Small intestine (tissue), 7 donors: ENCODE results near the gene MRPS6. TPM values are rescaled to one million over a fixed set of nuclear protein-coding genes. Genes with fewer than 3 reads are reported as not detected.

Experiments used
- DNase-seq, 2 donors: peaks; one replicate each; pipeline versions ENCODE4 v3.0.0 to v3.0.0-alpha.2; 2013
- FAIRE-seq: peaks from 2 replicates; lab custom pipeline; 2012; peaks lifted over from hg19 to GRCh38; lab: Jason Lieb, UNC
- H3K27ac ChIP-seq, 3 donors: one replicate each; pipeline ENCODE4 v1.5.1; 2013; ENCODE audit warnings: low read length in 2 of 3, mild to moderate bottlenecking in 2 of 3, control low read depth in 1 of 3, inconsistent platforms in 1 of 3, low read depth in 1 of 3, moderate library complexity in 1 of 3
- H3K27me3 ChIP-seq, 3 donors: one replicate each; pipeline ENCODE4 v1.6.1; 2013; ENCODE audit warnings: low read length in 3 of 3, inconsistent platforms in 1 of 3; ENCODE audit not compliant: control insufficient read depth in 3 of 3, insufficient read depth in 3 of 3
- H3K36me3 ChIP-seq, 3 donors: one replicate each; pipeline ENCODE4 v1.6.1; 2013; ENCODE audit warnings: low read length in 3 of 3, inconsistent platforms in 1 of 3, low read depth in 1 of 3, mild to moderate bottlenecking in 1 of 3, moderate library complexity in 1 of 3; ENCODE audit not compliant: control insufficient read depth in 3 of 3, insufficient read depth in 2 of 3
- H3K4me1 ChIP-seq, 3 donors: one replicate each; pipeline ENCODE4 v1.6.1; 2013; ENCODE audit warnings: low read length in 2 of 3, inconsistent platforms in 1 of 3, low read depth in 1 of 3, mild to moderate bottlenecking in 1 of 3, moderate library complexity in 1 of 3; ENCODE audit not compliant: control insufficient read depth in 3 of 3, insufficient read depth in 2 of 3
- H3K4me3 ChIP-seq, 3 donors: one replicate each; pipeline ENCODE4 v1.5.1; 2013; ENCODE audit warnings: low read length in 3 of 3, control low read depth in 1 of 3, inconsistent platforms in 1 of 3, low read depth in 1 of 3, mild to moderate bottlenecking in 1 of 3, moderate library complexity in 1 of 3
- H3K9me3 ChIP-seq, 2 donors: one replicate each; pipeline ENCODE4 v1.6.1; 2013; ENCODE audit warnings: low read depth in 1 of 2, low read length in 1 of 2; ENCODE audit not compliant: control insufficient read depth in 2 of 2, insufficient read depth in 1 of 2
- WGBS, 3 donors: extraction: QIAGEN DNeasy Blood & Tissue Kit; methylation state at CpG; one replicate each; pipeline ENCODE4 v1.1.7; 2013; 5-methylcytosine and 5-hydroxymethylcytosine counted together
- polyA plus RNA-seq, 4 donors: library from polyadenylated mRNA; stranded (reverse) in 3 of 4; unstranded in 1 of 4; fragments of 200-250 nt in 3 of 4; fragments of 120-200 nt in 1 of 4; gene quantifications; one replicate each; pipeline versions ENCODE4 v1.2.1 to v1.2.3, GENCODE V29; 2013
- donor health status: healthy with polysubstance abuse.
- donor health status: control.
- donor health status: control.
- donor health status: Bipolar disorder and iron deficiency.
- donor health status: healthy.

Gene MRPS6
- polyA plus RNA-seq, 4 donors, result 47.0 to 118 (median 58.8) TPM

GRCh38 chr21:34170886-34171285 is 97.5 kb downstream of the MRPS6 start:
- no peak for FAIRE-seq
- peaks cover 7 to 64% of the 10 kb centered on the region in 2 donors for H3K9me3 ChIP-seq

GRCh38 chr21:34174470-34174869 is 101.1 kb downstream of the MRPS6 start:
- no peaks in the 10 kb centered on the region for H3K36me3 ChIP-seq
- no peak overlapping the region for H3K4me3 ChIP-seq
- H3K27ac ChIP-seq, result no peak overlapping the region
- peaks cover 0 to 31% of the 10 kb centered on the region in 2 donors for H3K9me3 ChIP-seq
- FAIRE-seq (peak; percentile 23), DNase-seq (no peak)
- no peaks in the 10 kb centered on the region for H3K4me1 ChIP-seq
- no peaks in the 10 kb centered on the region for H3K27me3 ChIP-seq

More at GRCh38 chr21:34170886-34171285, 97.5 kb downstream of the MRPS6 start:
- no peak overlapping the region for H3K27ac ChIP-seq
- no peak for DNase-seq
- no peaks in the 10 kb centered on the region for H3K27me3 ChIP-seq
- H3K4me3 ChIP-seq, result no peak overlapping the region
- WGBS, 3 donors, result 87 to 93% (median 92%) methylated on average over 2 of the region's 2 CpGs
- no peaks in the 10 kb centered on the region for H3K4me1 ChIP-seq
- peaks cover 0 to 13% (median 0%) of the 10 kb centered on the region in 3 donors for H3K36me3 ChIP-seq

DNA sequence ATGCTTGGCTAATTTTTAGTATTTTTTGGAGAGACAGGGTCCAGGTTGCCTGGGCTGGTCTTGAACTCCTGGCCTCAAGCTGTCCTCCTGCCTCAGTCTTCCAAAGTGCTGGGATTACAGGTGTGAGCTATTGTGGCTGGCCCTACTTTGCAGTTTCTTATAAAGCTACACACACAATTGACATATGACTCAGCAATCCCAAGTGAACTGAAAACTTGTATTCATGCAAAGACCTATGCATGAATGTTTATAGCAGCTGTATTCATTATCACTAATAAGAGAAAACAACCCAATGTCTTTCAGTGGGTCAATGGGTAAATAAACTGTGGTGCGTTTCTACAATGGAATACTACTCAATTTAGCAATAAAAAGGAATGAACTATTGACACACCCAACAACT is 103.1 kb downstream of the MRPS6 start:
- Histone ChIP-seq H3K36me3 (no peaks in the 10 kb centered on the region), H3K27ac (no peak overlapping the region), H3K4me1 (peaks cover 0 to 6% (median 0%) of the 10 kb centered on the region in 3 donors), H3K9me3 (peaks cover 0 to 18% of the 10 kb centered on the region in 2 donors), H3K4me3 (no peak overlapping the region), H3K27me3 (no peaks in the 10 kb centered on the region)
- 43 to 65% (median 64%) methylated on average over 1 of the region's 1 CpG for WGBS, 3 donors
- DNase-seq (no peak), FAIRE-seq (no peak)

- Histone ChIP-seq H3K4me1 (peaks cover 0 to 15% (median 0%) of the 10 kb centered on the region in 3 donors), H3K27me3 (no peaks in the 10 kb centered on the region), H3K4me3 (no peak overlapping the region), H3K27ac (no peak overlapping the region), H3K36me3 (no peaks in the 10 kb centered on the region), H3K9me3 (peaks cover 0 to 5% of the 10 kb centered on the region in 2 donors)
- WGBS, 3 donors, result 77 to 85% (median 80%) methylated on average over 7 of the region's 7 CpGs
- FAIRE-seq (no peak), DNase-seq (no peak)
Measured at GRCh38 chr21:34177919-34178567, 104.7 kb downstream of the MRPS6 start.

GRCh38 chr21:34179204-34179935 is 106.0 kb downstream of the MRPS6 start:
- H3K27me3 ChIP-seq, result no peaks in the 10 kb centered on the region
- FAIRE-seq, result no peak

DNA sequence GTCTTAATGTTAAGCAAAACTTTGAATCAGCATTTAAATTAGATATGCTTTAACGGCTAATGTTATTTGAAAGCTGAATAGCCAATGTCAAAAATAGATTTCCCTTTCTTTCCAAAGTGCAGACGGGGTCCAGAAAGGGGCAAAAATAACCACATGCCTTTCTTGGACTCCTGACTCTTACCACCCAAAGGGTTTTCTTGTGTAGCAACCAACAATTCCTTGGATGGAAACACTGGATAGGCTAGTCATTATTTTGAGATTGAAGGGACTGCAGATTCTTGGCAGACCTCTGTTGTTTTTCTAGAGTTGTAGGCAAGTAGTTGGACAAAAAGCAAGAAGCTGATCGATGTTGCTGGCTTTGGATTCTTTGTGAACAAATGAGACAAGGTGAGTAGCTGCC is 107.0 kb downstream of the MRPS6 start:
- Histone ChIP-seq H3K4me1 (peaks cover 0 to 36% (median 0%) of the 10 kb centered on the region in 3 donors), H3K36me3 (no peaks in the 10 kb centered on the region), H3K4me3 (no peak overlapping the region), H3K9me3 (peaks cover 0 to 4% of the 10 kb centered on the region in 2 donors), H3K27ac (no peak overlapping the region), H3K27me3 (no peaks in the 10 kb centered on the region)
- DNase-seq, result no peak
- 64 to 86% (median 82%) methylated on average over 3 of the region's 3 CpGs for WGBS, 3 donors
- no peak for FAIRE-seq

More at GRCh38 chr21:34179204-34179935, 106.0 kb downstream of the MRPS6 start:
- no peaks in the 10 kb centered on the region for H3K36me3 ChIP-seq
- peaks cover 0 to 28% (median 0%) of the 10 kb centered on the region in 3 donors for H3K4me1 ChIP-seq
- peaks cover 0 to 4% of the 10 kb centered on the region in 2 donors for H3K9me3 ChIP-seq
- no peak overlapping the region for H3K4me3 ChIP-seq
- 77 to 88% (median 87%) methylated on average over 9 of the region's 9 CpGs for WGBS, 3 donors
- no peak overlapping the region for H3K27ac ChIP-seq
- DNase-seq, result no peak

DNA sequence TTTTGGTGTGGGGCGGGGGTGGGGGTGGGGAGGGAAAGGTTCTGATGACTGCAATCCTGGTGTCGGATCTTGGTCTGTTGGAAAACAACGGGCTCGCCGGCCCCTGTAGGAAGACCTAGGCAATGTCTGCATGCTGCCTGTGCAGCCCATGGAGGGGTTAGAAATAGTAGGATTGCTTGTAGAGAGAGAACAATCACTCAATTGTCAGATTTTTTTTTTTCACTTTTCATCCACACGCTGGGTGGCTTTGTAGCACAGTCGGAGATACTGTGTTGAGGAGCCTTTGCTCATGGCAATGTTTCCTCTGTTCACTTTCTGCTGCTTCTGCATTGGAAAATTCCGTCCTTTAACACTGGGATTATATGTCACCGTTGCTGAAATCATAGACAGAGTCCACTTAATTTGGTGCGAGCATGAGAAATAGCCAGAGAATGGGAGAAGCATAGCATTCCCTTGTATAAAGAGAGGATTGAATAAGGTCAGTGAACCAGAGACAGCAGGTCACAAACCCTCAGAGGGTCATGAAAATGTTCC is 107.5 kb downstream of the MRPS6 start:
- no peak overlapping the region for H3K4me3 ChIP-seq
- DNase-seq (no peak), FAIRE-seq (no peak)
- 72 to 92% (median 89%) methylated on average over 10 of the region's 10 CpGs for WGBS, 3 donors
- H3K36me3 ChIP-seq, result no peaks in the 10 kb centered on the region
- H3K27me3 ChIP-seq, result no peaks in the 10 kb centered on the region
- H3K9me3 ChIP-seq, result peaks cover 0 to 4% of the 10 kb centered on the region in 2 donors
- H3K27ac ChIP-seq, result no peak overlapping the region
- H3K4me1 ChIP-seq, result peaks cover 0 to 41% (median 2%) of the 10 kb centered on the region in 3 donors

DNA sequence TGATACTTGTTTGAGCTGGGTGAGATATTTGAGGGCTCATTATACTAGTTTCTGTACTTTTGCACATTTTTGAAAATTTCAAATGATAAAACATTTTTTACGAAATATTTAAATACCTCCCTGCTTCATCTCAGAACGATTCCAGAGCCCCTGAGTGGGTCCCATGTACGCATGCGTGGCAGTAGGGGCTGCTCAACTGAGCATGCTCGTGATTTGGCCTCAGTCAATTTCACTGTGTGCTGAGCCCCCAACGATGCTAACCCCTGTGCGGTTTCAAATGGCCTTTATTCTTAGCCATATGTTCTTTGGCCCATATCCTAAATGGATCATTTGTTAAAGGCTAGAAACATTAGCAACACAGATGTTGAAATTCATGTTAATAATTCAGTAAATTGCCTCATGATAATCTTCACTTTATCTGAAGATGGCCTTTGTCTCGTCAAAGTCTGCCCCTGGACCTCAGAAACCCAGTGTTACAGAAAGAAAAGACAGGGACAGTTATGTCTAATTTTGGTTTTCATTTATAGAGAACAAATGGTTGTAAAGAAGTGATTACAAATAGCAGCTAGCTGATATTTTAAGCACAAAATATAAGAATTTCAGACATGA is 108.2 kb downstream of the MRPS6 start:
- Histone ChIP-seq H3K27ac (peak overlapping the region in 1 of 3 donors; percentile 24), H3K27me3 (no peaks in the 10 kb centered on the region), H3K4me3 (no peak overlapping the region), H3K9me3 (peaks cover 0 to 4% of the 10 kb centered on the region in 2 donors), H3K36me3 (no peaks in the 10 kb centered on the region), H3K4me1 (peaks cover 0 to 46% (median 2%) of the 10 kb centered on the region in 3 donors)
- 83 to 87% (median 86%) methylated on average over 8 of the region's 8 CpGs for WGBS, 3 donors
- FAIRE-seq (no peak), DNase-seq (peak in 1 of 2 donors; percentile 50)
